ENCODE results near the gene MAK.
A peak's percentile ranks its signal among the peaks of the same experiment; 100 is the strongest.
"Not testable (repeated sequence)": the region's sequence is repeated elsewhere in the genome, so short reads cannot be mapped to it uniquely, and the experiment has no call there.

The MAK gene

DNA sequence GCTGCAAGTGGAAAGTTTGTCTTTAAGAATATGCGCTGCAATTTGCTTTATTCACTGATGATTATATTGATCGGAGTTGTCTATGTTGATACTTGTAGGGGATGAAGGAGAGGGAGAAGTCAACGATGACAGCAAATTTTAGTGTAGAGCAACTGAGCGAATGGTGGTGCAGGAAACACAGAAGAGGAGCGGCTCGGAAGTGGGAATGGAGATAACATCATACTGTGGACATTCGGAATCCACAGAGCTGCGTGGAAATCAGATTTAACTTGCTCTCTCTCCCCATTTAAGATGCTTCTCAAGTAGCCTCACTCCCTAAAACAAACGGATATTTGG lies 91.5 kb downstream of the MAK start:
- TF ChIP-seq, protein P1, sequence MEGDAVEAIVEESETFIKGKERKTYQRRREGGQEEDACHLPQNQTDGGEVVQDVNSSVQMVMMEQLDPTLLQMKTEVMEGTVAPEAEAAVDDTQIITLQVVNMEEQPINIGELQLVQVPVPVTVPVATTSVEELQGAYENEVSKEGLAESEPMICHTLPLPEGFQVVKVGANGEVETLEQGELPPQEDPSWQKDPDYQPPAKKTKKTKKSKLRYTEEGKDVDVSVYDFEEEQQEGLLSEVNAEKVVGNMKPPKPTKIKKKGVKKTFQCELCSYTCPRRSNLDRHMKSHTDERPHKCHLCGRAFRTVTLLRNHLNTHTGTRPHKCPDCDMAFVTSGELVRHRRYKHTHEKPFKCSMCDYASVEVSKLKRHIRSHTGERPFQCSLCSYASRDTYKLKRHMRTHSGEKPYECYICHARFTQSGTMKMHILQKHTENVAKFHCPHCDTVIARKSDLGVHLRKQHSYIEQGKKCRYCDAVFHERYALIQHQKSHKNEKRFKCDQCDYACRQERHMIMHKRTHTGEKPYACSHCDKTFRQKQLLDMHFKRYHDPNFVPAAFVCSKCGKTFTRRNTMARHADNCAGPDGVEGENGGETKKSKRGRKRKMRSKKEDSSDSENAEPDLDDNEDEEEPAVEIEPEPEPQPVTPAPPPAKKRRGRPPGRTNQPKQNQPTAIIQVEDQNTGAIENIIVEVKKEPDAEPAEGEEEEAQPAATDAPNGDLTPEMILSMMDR (IDR thresholded peaks at IDR 0.05; ENCODE audit: unreplicated experiment in 3 of 3) = no peak
- Mint-ChIP-seq H3K4me3 (peak overlapping the region; percentile 96 to 98 (median 97)), H3K9me3 (no peaks in the 10 kb centered on the region), H3K27ac (peak overlapping the region; percentile 81 to 90 (median 87)), H3K4me1 (peaks cover 35% of the 10 kb centered on the region), H3K27me3 (ENCODE audit: low read depth) (peaks cover 10% of the 10 kb centered on the region), H3K36me3 (ENCODE audit: low read depth) (peaks cover 8% of the 10 kb centered on the region)

DNA sequence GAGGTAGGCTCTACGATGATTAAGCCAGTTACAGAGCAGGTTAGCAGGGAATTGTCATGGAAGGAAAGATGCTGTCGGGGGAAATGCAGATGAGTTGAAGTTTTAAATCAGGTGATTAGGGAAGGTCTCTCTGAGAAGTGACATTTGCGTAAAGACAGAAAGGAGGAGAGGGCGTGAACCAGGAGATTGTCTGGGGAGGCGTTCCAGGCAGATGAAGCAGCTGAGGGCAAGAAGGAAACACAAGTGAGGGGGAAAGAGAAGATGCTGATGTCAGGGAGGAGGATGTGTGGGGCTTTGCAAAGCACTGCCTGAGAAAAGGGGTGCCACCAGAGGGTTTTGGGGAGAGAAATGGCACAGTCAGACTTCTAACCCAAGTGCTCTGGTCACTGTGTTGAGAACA lies 93.2 kb downstream of the MAK start:
- peaks cover 7% of the 10 kb centered on the region for H3K36me3 Mint-ChIP-seq (ENCODE audit: low read depth)
- H3K4me3 Mint-ChIP-seq = peak overlapping the region; percentile 13 to 96 (median 16)
- H3K27ac Mint-ChIP-seq = peak overlapping the region in 2 of 3 experiments; percentile 0 to 3
- H3K9me3 Mint-ChIP-seq = no peaks in the 10 kb centered on the region
- TF ChIP-seq, protein P1 (IDR thresholded peaks at IDR 0.05; ENCODE audit: unreplicated experiment in 3 of 3) = no peak
- peaks cover 24% of the 10 kb centered on the region for H3K4me1 Mint-ChIP-seq
- peaks cover 10% of the 10 kb centered on the region for H3K27me3 Mint-ChIP-seq (ENCODE audit: low read depth)

DNA sequence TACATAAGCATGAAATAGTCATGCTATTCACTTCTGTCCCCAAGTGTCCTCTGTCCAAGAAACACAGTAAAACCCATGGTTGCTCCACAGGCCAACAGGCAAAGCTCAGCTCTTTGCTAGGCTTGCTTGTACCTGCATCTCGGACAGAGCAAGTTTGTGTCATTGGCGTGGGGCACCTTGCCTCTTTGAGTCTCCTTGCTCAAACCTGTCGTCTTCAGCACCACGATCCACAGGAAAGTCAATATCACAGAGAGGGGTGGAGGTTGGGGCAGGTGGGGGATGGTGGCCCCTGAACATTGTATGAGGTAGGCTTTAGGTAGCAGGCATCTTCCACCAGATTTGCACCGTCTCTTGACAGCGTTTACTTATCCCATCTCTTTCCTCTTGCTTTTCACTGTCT lies 94.8 kb downstream of the MAK start:
- no peak overlapping the region for H3K27ac Mint-ChIP-seq
- peaks cover 10% of the 10 kb centered on the region for H3K27me3 Mint-ChIP-seq (ENCODE audit: low read depth)
- TF ChIP-seq, protein P1 (IDR thresholded peaks at IDR 0.05; ENCODE audit: unreplicated experiment in 3 of 3) = no peak
- peaks cover 7% of the 10 kb centered on the region for H3K36me3 Mint-ChIP-seq (ENCODE audit: low read depth)
- peaks cover 9% of the 10 kb centered on the region for H3K4me1 Mint-ChIP-seq
- no peak overlapping the region for H3K4me3 Mint-ChIP-seq
- no peaks in the 10 kb centered on the region for H3K9me3 Mint-ChIP-seq

DNA sequence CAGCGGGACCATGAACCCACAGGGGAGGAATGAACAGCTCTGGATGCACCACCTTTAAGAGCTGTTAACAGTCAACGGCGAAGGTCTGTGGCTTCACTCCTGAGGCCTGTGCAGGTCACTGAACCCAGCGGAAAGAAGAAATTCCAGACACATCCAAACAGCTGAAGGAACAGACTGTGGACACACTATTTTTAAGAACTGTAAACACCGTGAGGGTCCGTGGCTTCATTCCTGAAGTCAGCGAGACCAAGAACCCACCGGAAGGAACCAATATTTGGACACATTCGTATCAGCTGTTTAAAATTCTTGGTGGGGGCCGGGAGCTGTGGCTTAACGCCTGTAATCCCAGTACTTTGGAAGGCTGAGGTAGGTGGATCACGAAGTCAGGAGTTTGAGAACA lies 96.1 kb downstream of the MAK start:
- TF ChIP-seq, protein P1 (IDR thresholded peaks at IDR 0.05; ENCODE audit: unreplicated experiment in 3 of 3) = no peak
- H3K4me1 Mint-ChIP-seq = peaks cover 7% of the 10 kb centered on the region
- no peaks in the 10 kb centered on the region for H3K9me3 Mint-ChIP-seq
- peak overlapping the region in 1 of 3 experiments; percentile 22 for H3K4me3 Mint-ChIP-seq
- peaks cover 10% of the 10 kb centered on the region for H3K27me3 Mint-ChIP-seq (ENCODE audit: low read depth)
- H3K27ac Mint-ChIP-seq = no peak overlapping the region
- H3K36me3 Mint-ChIP-seq (ENCODE audit: low read depth) = peaks cover 7% of the 10 kb centered on the region

DNA sequence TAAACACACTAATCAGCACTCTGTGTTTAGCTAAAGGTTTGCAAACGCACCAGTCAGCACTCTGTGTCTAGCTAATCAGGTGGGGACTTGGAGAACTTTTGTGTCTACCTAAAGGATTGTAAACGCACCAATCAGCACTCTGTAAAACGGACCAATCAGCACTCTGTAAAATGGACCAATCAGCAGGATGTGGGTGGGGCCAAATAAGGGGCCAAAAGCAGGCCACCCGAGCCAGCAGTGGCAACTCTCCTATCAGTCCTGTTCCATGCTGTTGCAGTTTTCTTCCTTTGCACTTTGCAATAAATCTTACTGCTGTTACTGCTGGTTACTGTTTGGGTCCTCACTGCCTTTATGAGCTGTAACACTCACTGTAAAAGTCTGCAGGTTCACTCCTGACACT lies 96.7 kb downstream of the MAK start:
- H3K36me3 Mint-ChIP-seq (ENCODE audit: low read depth); H3K4me1 Mint-ChIP-seq; H3K9me3 Mint-ChIP-seq; H3K27ac Mint-ChIP-seq; H3K4me3 Mint-ChIP-seq; H3K27me3 Mint-ChIP-seq (ENCODE audit: low read depth): not testable (repeated sequence)

DNA sequence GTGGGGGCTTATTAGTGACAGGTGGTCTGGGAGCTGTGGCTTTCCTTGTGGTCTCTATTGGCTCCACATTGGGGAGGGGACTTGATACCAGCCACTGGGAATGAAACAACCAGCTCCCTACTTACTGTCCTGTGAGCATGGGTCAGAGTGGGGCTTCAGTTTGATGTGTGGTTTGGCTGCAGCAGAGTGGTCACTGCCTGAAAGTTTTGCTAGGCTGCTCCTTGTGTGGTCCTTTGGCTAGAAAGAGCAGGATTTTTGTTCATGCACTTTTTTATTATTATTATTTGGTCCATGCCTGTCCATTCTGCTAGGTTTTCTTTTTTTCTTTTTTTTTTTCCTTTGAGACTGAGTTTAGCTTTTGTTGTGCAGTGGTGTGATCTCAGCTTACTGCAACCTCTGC lies 98.3 kb downstream of the MAK start:
- Mint-ChIP-seq H3K27ac (no peak overlapping the region), H3K4me1 (peaks cover 4% of the 10 kb centered on the region), H3K27me3 (ENCODE audit: low read depth) (peaks cover 3% of the 10 kb centered on the region), H3K36me3 (ENCODE audit: low read depth) (peaks cover 11% of the 10 kb centered on the region), H3K9me3 (no peaks in the 10 kb centered on the region), H3K4me3 (no peak overlapping the region)
- TF ChIP-seq, protein P1 (IDR thresholded peaks at IDR 0.05; ENCODE audit: unreplicated experiment in 3 of 3) = no peak

Data from nephron (organoid).